DMS114 treated with DMSO at 0.1 percent for 48 hours (cell line): ENCODE results near the gene HMGCS2.
"Not testable (repeated sequence)": the region's sequence is repeated elsewhere in the genome, so short reads cannot be mapped to it uniquely, and the experiment has no call there.

Experiments used
- DNase-seq: peaks from one replicate; lab custom pipeline; 2025; ENCODE audit not compliant: unreplicated experiment; lab: John Stamatoyannopoulos, UW

Gene HMGCS2

GRCh38 chr1:119790451-119791198, 21.9 kb upstream of the HMGCS2 start:
- no peak for DNase-seq

- DNase-seq, result no peak
Observed at GRCh38 chr1:119787776-119788175, 19.1 kb upstream of the HMGCS2 start.

GRCh38 chr1:119786473-119787050, 17.9 kb upstream of the HMGCS2 start:
- not testable (repeated sequence) for DNase-seq

GRCh38 chr1:119786046-119786445, 17.3 kb upstream of the HMGCS2 start:
- DNase-seq, result not testable (repeated sequence)

- DNase-seq, result no peak
Observed at GRCh38 chr1:119784191-119784781, 15.6 kb upstream of the HMGCS2 start.

GRCh38 chr1:119783354-119784185, 14.9 kb upstream of the HMGCS2 start:
- DNase-seq, result no peak

GRCh38 chr1:119782631-119783325, 14.1 kb upstream of the HMGCS2 start:
- DNase-seq, result no peak

GRCh38 chr1:119781434-119782210, 12.9 kb upstream of the HMGCS2 start:
- DNase-seq, result no peak

- no peak for DNase-seq
Observed at GRCh38 chr1:119779869-119780356, 11.2 kb upstream of the HMGCS2 start.

GRCh38 chr1:119778886-119779560, 10.3 kb upstream of the HMGCS2 start:
- no peak for DNase-seq

- no peak for DNase-seq
Observed at GRCh38 chr1:119778359-119778758, 9.7 kb upstream of the HMGCS2 start.

GRCh38 chr1:119774746-119775490, 6.2 kb upstream of the HMGCS2 start:
- DNase-seq, result no peak

- DNase-seq, result no peak
Observed at GRCh38 chr1:119773711-119774241, 5.1 kb upstream of the HMGCS2 start.

GRCh38 chr1:119772298-119772697, 3.6 kb upstream of the HMGCS2 start:
- DNase-seq, result no peak

- DNase-seq, result no peak
Observed at GRCh38 chr1:119771770-119772169, 3.1 kb upstream of the HMGCS2 start.

GRCh38 chr1:119771016-119771415, 2.3 kb upstream of the HMGCS2 start:
- no peak for DNase-seq

GRCh38 chr1:119767486-119767885, 1.2 kb downstream of the HMGCS2 start:
- DNase-seq, result no peak

GRCh38 chr1:119766374-119766794, 2.3 kb downstream of the HMGCS2 start:
- DNase-seq, result no peak
